Stimulated activated memory B cell treated with anti-CD40 and anti-IgM and Interleukin-4, amounts not matched to agents 10 μg/mL and 1 μg/mL and 100 μg/mL, for 72 hours (primary cell): Measurements from ENCODE around the gene CRABP1.

Experiments used
- ATAC-seq: fragments of 150-1000 bp; cut with Tn5 transposase; 2 replicates; pipeline ENCODE4 v1.10.0; 2021
- H3K27ac Mint-ChIP-seq: one replicate; pipeline ENCODE4 v1.8.0; 2022; ENCODE audit warnings: mild to moderate bottlenecking, mixed read lengths
- H3K27me3 Mint-ChIP-seq: one replicate; pipeline ENCODE4 v1.8.0; 2022; ENCODE audit warnings: mixed read lengths
- H3K36me3 Mint-ChIP-seq: one replicate; pipeline ENCODE4 v1.8.0; 2022; ENCODE audit warnings: mixed read lengths
- H3K4me1 Mint-ChIP-seq: one replicate; pipeline ENCODE4 v1.8.0; 2022; ENCODE audit warnings: mixed read lengths
- H3K4me3 Mint-ChIP-seq: one replicate; pipeline ENCODE4 v1.8.0; 2022; ENCODE audit warnings: mild to moderate bottlenecking, moderate library complexity, mixed read lengths
- H3K9me3 Mint-ChIP-seq: one replicate; pipeline ENCODE4 v1.8.0; 2022; ENCODE audit warnings: mixed read lengths

CRABP1 gene

DNA sequence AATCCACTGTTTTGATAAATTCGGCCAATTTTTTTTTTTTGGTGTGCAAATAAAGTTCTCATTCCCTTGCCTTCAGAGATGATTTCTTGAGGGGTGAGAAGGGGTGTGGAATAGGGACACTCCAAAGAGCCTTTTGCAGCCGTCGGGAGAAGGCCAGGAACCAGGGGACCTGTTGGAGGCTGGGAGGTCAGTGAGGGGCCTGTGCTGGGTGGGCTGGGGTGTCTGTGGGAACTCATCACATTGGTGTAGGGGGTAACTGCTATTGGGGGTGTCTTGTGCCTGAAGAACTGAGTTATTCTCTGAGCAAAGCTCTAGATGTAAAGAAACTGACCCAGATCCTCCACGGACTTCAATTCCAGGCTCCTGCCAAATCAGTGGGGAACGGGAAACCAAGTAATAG, 27.2 kb upstream of the CRABP1 start:
- Mint-ChIP-seq H3K36me3 (no peaks in the 10 kb centered on the region), H3K27me3 (peaks cover 49% of the 10 kb centered on the region), H3K27ac (no peak overlapping the region)

DNA sequence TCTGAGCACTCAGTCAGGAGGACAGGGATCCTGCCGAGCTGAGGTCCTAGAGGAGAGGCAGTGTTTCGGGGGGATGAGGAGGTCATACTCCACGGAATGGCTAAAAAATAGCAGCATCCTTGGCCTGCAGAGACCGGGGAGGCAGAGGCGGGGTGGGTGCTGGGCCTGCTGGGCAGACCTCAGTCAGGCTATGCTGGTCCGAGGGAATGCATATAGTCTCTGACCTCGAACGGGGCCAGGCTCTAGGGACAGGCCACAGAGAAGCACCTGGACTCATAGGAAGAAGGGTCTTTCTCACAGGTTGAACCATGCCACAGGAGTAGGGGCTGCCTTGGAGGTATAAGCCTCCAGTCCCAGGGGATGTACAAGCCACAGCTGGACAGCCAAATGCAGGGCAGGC, 26.8 kb upstream of the CRABP1 start:
- H3K27ac Mint-ChIP-seq, result no peak overlapping the region

More for the DNA sequence above, 27.2 kb upstream of the CRABP1 start:
- Mint-ChIP-seq H3K4me1 (no peaks in the 10 kb centered on the region), H3K4me3 (no peak overlapping the region), H3K9me3 (no peaks in the 10 kb centered on the region)
- ATAC-seq, result no peak

DNA sequence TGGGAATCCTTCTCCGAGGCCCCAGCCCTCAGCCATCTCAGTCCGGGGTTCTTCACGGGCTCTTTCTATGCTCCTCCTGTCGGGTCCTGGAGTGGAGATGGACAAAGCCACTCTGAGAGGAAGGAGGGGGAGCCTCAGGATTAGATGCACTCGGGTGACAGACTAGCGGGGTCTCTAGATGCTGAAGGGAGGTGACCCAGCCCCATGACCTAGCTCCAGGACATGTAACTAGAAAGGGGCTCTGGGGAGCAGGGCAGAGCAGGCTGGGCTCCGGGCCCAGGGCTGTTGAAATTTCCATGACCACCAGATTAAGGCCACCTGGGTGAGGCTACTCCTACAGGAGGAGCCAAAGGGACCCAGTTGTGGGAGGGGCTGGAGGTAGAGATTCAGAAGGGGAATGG, 26.0 kb upstream of the CRABP1 start:
- H3K4me3 Mint-ChIP-seq, result no peak overlapping the region
- no peaks in the 10 kb centered on the region for H3K36me3 Mint-ChIP-seq
- H3K4me1 Mint-ChIP-seq, result no peaks in the 10 kb centered on the region
- H3K27ac Mint-ChIP-seq, result no peak overlapping the region
- H3K27me3 Mint-ChIP-seq, result peaks cover 41% of the 10 kb centered on the region
- ATAC-seq, result no peak
- H3K9me3 Mint-ChIP-seq, result no peaks in the 10 kb centered on the region

More for the DNA sequence above, 26.8 kb upstream of the CRABP1 start:
- no peaks in the 10 kb centered on the region for H3K36me3 Mint-ChIP-seq
- H3K4me3 Mint-ChIP-seq, result no peak overlapping the region
- H3K9me3 Mint-ChIP-seq, result no peaks in the 10 kb centered on the region
- peaks cover 45% of the 10 kb centered on the region for H3K27me3 Mint-ChIP-seq
- ATAC-seq, result no peak
- H3K4me1 Mint-ChIP-seq, result no peaks in the 10 kb centered on the region

DNA sequence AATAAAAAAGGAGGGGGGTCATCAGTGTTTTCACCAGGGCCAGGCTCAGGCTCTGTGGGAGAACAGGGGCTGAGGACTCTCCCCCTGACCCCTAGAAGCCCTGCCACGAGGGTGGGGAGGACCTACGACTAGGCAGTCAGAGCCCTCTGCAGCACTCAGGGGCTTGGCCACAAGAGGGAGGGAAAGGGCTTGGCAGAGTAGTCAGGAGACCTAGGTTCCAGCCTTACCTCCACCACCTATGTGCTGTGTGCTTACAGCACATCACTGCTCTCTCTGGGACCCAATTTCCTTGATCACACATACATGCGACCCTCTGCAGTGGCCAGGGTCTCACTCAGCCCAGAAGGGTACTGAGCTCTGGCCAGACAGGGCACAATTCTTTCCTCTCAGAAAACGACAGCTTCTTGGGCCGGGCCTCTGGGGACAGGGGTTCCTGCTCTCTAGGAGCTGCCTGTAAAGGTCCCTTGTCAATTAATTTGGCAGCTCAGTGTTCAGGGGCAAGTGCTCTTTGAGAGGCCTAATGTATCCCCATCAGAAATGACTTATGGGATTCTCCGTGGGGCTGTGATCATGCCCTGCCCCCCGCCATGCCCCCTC, 24.4 kb upstream of the CRABP1 start:
- H3K4me3 Mint-ChIP-seq, result no peak overlapping the region
- no peaks in the 10 kb centered on the region for H3K36me3 Mint-ChIP-seq
- no peak overlapping the region for H3K27ac Mint-ChIP-seq
- no peak for ATAC-seq
- H3K27me3 Mint-ChIP-seq, result peaks cover 30% of the 10 kb centered on the region
- H3K4me1 Mint-ChIP-seq, result no peaks in the 10 kb centered on the region
- H3K9me3 Mint-ChIP-seq, result no peaks in the 10 kb centered on the region

DNA sequence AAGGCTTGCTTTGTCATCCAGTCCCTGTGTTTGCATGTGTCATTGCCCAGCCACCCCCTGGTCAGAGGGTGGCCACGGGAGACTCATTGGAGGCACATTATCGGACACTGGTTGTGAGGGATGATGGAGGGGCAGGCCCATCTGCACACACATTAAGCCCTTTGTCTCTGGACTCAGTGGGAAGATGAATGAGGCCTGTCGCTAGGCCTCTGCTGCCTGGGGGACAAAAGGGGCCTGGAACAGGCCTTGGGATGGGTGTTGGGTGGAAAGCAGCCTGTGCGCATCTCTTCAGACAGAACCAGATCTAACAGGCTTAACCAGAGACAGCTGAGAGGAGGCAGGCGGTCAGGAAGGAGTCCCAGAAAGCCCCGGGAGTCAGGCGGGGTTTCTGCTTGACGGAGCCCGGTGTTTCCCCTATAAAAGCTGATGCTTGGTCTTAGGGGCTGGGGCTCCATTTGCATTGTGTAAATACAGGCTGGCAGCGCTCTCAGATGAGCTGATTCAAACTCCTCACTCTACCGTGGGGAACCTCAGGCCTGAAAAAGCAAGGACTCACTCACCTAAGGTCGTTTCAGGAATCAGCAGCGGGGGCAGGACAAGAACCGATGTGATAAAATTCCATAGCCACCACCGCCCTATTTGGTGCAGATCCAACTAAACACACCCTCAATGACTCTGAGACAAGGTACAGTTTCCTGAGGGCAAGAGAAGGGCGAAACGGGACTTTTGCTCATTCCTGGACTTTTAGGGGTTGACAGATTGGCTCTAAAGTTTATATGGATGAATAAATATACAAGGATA, 23.7 kb upstream of the CRABP1 start:
- no peaks in the 10 kb centered on the region for H3K9me3 Mint-ChIP-seq
- peaks cover 30% of the 10 kb centered on the region for H3K27me3 Mint-ChIP-seq
- no peaks in the 10 kb centered on the region for H3K4me1 Mint-ChIP-seq
- no peaks in the 10 kb centered on the region for H3K36me3 Mint-ChIP-seq
- H3K4me3 Mint-ChIP-seq, result no peak overlapping the region
- H3K27ac Mint-ChIP-seq, result no peak overlapping the region
- no peak for ATAC-seq

DNA sequence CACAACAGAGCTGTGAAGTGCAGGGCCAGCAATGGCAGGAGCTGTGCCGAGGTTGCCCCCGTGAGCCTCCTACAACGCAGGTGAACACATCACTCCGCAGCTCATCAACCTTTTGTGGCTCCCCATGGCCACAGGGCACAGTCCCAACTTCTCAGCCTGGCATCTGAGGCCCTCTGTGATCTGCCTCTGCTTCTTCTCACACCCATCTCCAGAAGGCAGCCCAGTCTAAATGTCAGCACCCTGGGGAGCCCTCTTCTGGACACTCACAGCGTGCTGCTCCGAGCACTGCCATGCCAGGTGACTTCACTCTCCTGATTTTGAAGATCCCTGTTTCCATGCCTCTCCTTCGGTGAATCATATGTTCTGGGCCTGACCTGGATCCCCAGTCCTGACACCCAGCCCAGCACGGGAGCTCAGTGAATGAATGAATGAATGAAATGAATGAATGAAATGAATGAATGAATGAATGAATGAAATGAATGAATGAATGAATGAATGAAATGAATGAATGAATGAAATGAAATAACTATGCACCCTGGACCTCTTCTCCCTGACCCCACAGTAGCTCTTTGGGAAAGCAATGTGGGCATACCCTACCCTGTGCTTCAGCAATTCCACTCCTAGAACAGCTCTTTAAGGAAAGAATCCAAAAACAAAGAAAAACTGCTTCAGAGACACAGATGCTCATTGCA, 22.9 kb upstream of the CRABP1 start:
- H3K9me3 Mint-ChIP-seq, result no peaks in the 10 kb centered on the region
- no peak for ATAC-seq
- H3K27ac Mint-ChIP-seq, result no peak overlapping the region
- H3K4me3 Mint-ChIP-seq, result no peak overlapping the region
- H3K27me3 Mint-ChIP-seq, result peaks cover 27% of the 10 kb centered on the region
- no peaks in the 10 kb centered on the region for H3K4me1 Mint-ChIP-seq
- no peaks in the 10 kb centered on the region for H3K36me3 Mint-ChIP-seq

DNA sequence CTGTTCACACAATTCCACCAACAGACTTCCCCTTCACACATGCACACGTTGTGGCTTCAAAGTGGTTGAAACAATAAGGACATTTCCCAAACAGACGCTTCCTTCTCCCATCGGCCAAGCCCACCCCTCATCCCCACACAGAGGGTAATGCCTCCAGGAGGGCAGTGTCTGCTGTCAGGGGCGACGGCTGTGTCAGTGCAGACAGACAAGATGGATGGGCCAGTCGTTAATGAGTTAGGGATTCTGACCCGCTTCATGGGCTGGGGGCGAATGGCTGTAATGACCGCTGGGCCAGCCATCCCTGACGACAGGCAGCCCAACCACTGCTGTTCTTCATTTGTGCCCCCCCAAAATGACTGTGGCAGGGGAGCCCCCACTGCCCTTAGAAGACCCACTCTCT, 20.6 kb upstream of the CRABP1 start:
- no peak for ATAC-seq
- Mint-ChIP-seq H3K36me3 (no peaks in the 10 kb centered on the region), H3K4me1 (no peaks in the 10 kb centered on the region), H3K27ac (no peak overlapping the region), H3K27me3 (peaks cover 6% of the 10 kb centered on the region), H3K4me3 (no peak overlapping the region), H3K9me3 (no peaks in the 10 kb centered on the region)

DNA sequence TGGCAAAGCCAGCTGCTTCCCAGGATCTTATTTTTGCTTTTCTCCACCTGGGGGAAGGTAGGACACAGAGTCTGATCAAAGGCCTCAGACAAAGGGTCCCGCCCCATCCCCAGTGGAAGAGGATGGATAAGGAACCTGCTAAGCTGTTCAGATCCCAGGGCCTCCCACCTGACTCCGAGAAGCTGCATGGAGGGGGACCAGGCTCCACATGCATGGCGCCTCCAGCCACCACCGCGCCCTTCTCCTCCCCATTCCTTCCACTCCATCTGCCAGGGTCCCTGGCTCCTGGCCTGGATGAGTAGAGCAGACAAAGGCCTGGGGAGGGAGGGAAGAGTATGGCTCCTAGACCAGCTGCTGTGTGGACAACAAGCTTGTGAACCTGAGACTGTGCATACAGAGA, 20.0 kb upstream of the CRABP1 start:
- Mint-ChIP-seq H3K36me3 (no peaks in the 10 kb centered on the region), H3K4me1 (no peaks in the 10 kb centered on the region), H3K9me3 (no peaks in the 10 kb centered on the region), H3K27ac (no peak overlapping the region), H3K4me3 (no peak overlapping the region), H3K27me3 (peaks cover 6% of the 10 kb centered on the region)
- no peak for ATAC-seq

DNA sequence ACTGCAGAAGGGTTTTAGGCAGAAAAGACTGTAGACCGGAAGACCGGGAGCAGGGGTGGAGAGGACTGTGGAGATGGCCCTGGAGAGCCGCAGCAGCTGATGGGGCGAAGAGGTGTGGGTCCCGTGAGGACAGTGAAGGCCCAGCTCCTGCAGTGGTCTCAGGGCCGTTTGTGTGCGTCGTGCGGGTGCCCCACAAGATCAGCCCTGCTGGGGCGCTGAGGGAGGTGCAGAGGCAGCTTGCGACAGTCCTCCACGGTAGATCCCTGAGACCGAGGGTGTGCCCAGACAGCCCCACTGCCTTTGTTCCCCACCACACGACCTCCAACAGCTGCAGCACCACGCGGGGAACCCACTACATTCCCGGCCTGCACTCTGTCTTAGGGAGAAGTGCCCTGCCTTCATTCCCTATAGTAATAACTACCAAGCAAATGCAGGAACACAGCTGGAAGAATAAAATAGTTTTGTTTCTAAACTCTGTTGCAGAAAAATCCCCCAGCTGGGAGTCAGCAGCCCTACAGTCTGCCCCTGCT, 19.0 kb upstream of the CRABP1 start:
- no peak overlapping the region for H3K4me3 Mint-ChIP-seq
- H3K36me3 Mint-ChIP-seq, result no peaks in the 10 kb centered on the region
- no peak for ATAC-seq
- no peak overlapping the region for H3K27ac Mint-ChIP-seq
- H3K4me1 Mint-ChIP-seq, result no peaks in the 10 kb centered on the region
- H3K9me3 Mint-ChIP-seq, result no peaks in the 10 kb centered on the region
- peaks cover 2% of the 10 kb centered on the region for H3K27me3 Mint-ChIP-seq

DNA sequence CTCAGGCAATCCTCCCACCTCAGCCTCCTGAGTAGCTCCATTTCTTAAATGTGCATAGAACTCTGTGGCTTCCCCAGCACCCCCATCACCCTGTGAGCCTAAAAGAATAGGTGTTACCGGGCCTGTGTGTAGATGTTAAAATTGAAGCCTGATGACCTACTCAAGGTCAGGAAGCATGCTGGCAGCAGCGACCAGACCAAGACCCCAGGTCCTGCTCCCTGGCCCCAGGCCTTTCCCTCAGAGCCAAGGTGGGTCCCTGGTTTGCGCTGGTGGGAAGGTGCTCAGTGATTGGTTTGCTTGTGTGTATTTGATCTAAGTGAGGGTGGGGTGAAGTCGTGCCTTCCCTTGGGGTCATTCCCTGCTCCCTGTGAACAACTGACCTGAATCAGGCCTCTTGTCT, 18.4 kb upstream of the CRABP1 start:
- Mint-ChIP-seq H3K9me3 (no peaks in the 10 kb centered on the region), H3K4me3 (no peak overlapping the region), H3K4me1 (no peaks in the 10 kb centered on the region), H3K27ac (no peak overlapping the region), H3K27me3 (no peaks in the 10 kb centered on the region), H3K36me3 (no peaks in the 10 kb centered on the region)
- ATAC-seq, result no peak

DNA sequence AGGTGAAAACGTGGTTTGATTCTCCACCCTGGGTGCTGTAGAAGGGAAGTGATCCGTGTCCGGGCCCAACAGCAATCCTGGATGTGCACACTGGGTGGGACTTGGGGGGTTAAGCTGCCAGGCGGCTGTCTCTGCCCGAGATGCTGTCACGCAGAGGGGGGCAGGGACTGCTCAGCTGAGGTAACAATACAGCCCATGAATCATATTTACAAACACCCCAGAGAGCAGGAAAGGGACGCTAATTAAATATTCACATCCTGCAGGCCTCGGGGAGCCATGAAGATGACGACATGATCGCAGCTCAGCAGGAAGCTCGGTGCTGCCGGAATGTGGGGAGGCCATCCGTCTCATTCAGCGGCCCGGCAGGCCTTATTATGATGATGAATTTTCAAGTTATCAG, 17.9 kb upstream of the CRABP1 start:
- no peak for ATAC-seq
- Mint-ChIP-seq H3K27me3 (no peaks in the 10 kb centered on the region), H3K27ac (no peak overlapping the region), H3K4me3 (no peak overlapping the region), H3K4me1 (no peaks in the 10 kb centered on the region), H3K36me3 (no peaks in the 10 kb centered on the region), H3K9me3 (no peaks in the 10 kb centered on the region)

DNA sequence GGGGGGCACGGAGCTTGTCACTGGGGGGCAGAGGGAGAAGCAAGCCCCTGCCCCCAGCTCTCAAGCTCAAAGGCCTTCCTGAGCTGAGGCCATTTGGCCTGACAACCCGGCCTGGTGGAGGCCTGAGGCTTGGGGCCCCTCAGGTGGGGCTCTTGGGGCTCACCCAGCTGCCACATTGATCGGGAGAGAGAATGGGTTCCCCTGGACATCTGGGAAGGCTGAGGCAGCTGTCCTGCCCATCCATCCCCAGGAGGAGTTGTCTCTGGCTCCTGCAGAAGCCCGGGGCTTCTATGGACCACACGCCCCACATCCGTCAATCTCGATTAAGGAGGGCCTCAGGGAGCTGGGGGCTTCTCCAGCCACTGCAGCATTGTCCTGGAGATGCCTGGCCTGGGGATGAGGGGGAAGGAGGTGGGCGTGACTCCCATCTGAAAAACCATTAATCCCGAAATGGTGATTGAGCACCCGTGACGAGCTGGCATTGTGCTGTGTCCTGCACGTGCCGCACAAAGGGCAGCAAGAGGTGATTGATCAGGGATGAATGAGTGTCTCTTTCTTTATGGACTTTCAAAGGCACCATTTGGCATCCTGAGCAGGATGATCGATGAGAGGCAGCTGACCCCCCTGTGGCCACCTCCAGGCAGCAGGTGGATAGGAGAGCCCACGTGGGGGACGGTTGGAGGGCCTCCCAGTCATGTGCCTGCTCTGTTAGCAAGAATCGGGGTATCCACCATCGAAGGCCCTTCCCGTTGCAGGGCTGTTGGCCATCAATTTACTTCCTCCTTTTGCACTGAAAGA, 17.2 kb upstream of the CRABP1 start:
- no peaks in the 10 kb centered on the region for H3K27me3 Mint-ChIP-seq
- no peak for ATAC-seq
- no peak overlapping the region for H3K27ac Mint-ChIP-seq
- no peaks in the 10 kb centered on the region for H3K9me3 Mint-ChIP-seq
- H3K4me1 Mint-ChIP-seq, result no peaks in the 10 kb centered on the region
- H3K4me3 Mint-ChIP-seq, result no peak overlapping the region
- H3K36me3 Mint-ChIP-seq, result no peaks in the 10 kb centered on the region

DNA sequence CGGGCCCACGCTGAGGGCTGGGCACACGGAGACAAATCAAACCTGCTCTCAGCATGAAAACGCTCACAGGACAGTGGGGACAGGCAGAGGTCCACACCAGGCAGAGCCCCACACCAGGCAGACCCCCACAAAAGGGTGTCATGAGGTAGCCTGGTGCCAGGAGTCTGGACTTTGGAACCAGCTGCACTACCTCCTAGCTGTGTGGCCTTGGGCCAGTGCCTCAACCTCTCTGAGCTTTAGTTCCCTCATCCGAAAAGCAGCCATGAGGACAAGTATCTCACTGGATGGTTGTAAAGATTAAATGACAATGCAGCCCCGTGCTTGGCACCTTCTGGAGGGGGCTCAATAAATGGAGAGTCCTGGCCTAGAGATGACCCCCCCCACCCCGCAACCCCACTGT, 16.5 kb upstream of the CRABP1 start:
- no peaks in the 10 kb centered on the region for H3K4me1 Mint-ChIP-seq
- H3K4me3 Mint-ChIP-seq, result no peak overlapping the region
- no peak for ATAC-seq
- H3K9me3 Mint-ChIP-seq, result no peaks in the 10 kb centered on the region
- no peak overlapping the region for H3K27ac Mint-ChIP-seq
- no peaks in the 10 kb centered on the region for H3K27me3 Mint-ChIP-seq
- no peaks in the 10 kb centered on the region for H3K36me3 Mint-ChIP-seq

DNA sequence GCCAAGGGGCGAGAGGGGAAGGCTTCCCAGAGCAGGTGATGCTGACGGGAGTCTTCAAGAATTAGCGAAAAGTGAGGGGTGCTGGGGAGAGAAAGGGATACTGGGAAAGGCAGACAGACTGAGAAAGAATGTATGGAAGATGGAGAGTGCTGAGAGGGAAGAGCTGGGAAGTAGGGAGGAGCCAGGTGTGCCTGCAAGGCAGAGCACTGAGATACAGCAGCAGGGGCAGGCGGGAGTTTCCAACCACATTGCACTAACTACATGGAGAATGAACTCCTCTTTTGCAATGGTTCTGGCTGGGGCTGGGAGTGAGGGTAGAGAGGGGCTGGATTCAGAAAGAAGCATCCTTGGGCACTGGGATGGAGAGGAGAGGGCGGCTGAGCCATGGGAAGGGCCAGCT, 16.0 kb upstream of the CRABP1 start:
- Mint-ChIP-seq H3K27ac (no peak overlapping the region), H3K36me3 (no peaks in the 10 kb centered on the region), H3K4me3 (no peak overlapping the region), H3K9me3 (no peaks in the 10 kb centered on the region), H3K27me3 (no peaks in the 10 kb centered on the region), H3K4me1 (no peaks in the 10 kb centered on the region)
- no peak for ATAC-seq
